IPS DF 6.9 (cell line): Measurements from ENCODE around the gene SRCIN1.

Experiments
- DNase-seq: peaks from one replicate; pipeline ENCODE4 v3.0.0-alpha.2; 2013; ENCODE audit warnings: low read depth, low spot score
- H3K27ac ChIP-seq: one replicate; pipeline ENCODE4 v1.5.1; 2013; ENCODE audit warnings: low read length, control low read depth
- H3K27me3 ChIP-seq: 2 replicates; pipeline ENCODE4 v1.6.1; 2013; ENCODE audit warnings: mild to moderate bottlenecking, low read length; ENCODE audit not compliant: control insufficient read depth, insufficient read depth
- H3K36me3 ChIP-seq: 2 replicates; pipeline ENCODE4 v1.6.1; 2013; ENCODE audit warnings: low read length; ENCODE audit not compliant: control insufficient read depth, insufficient read depth
- H3K4me1 ChIP-seq: 2 replicates; pipeline ENCODE4 v1.6.1; 2013; ENCODE audit warnings: low read length; ENCODE audit not compliant: control insufficient read depth, insufficient read depth
- H3K4me3 ChIP-seq: 2 replicates; pipeline ENCODE4 v1.5.1; 2013; ENCODE audit warnings: mild to moderate bottlenecking, low read length
- H3K9me3 ChIP-seq: 2 replicates; pipeline ENCODE4 v1.6.1; 2013; ENCODE audit warnings: low read length, inconsistent platforms; ENCODE audit not compliant: control insufficient read depth, insufficient read depth
- WGBS: extraction: QIAGEN DNeasy Blood & Tissue Kit; methylation state at CpG from one replicate; pipeline ENCODE4 v1.1.7; 2013; ENCODE audit warnings: mixed read lengths, missing lambda C conversion rate; ENCODE audit not compliant: insufficient read length, insufficient coverage; 5-methylcytosine and 5-hydroxymethylcytosine counted together

The SRCIN1 gene

DNA sequence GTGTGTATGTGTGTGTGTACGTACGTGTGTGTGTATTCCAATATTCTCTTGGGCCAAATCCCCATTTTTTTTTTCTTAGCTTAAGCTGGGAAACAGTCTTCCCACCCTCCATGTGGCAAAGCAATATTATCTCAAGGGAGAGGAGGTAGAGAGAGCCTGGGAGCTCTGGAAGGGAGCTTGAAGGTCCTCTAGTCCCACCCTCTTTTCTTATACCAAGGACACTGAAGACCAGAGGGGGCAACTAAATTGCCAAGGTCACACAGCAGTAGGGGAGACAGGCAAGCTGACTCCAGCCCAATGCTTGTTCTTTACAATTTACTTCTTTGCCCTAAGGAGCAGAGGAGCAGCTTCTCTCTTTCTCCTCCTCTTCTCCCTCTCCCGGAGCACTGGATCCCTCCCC lies 6.8 kb downstream of the SRCIN1 start:
- no peak overlapping the region for H3K4me3 ChIP-seq
- H3K9me3 ChIP-seq = no peaks in the 10 kb centered on the region
- peaks cover 3% of the 10 kb centered on the region; the same call in 1 of the 2 replicates for H3K27me3 ChIP-seq
- no CpG with 5 or more reads among the region's 3 CpGs for WGBS
- no peaks in the 10 kb centered on the region for H3K36me3 ChIP-seq
- no peak for DNase-seq
- H3K4me1 ChIP-seq = peaks cover 25% of the 10 kb centered on the region
- no peak overlapping the region for H3K27ac ChIP-seq

DNA sequence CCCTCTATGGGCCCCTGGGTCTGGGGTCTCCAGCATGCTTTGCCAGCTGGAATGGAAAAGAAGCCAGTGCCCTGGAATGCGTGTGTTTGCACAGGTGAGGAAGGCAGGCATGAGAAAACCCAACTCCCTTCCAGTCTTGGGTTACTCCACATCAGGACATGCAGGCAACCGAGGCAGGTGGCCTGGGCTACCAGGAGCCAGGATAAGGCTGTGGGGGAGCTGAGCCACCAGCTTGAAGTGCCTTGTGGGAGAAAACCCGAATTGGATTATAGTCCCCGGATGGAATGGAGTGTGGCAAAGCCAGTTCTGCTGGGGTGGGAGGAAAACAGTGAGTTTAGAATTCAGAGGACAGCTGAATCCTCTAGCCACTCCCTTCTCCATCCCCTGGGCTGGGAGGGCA lies 7.2 kb downstream of the SRCIN1 start:
- WGBS = no CpG with 5 or more reads among the region's 4 CpGs
- H3K4me1 ChIP-seq = peaks cover 23% of the 10 kb centered on the region
- no peak overlapping the region for H3K27ac ChIP-seq

DNA sequence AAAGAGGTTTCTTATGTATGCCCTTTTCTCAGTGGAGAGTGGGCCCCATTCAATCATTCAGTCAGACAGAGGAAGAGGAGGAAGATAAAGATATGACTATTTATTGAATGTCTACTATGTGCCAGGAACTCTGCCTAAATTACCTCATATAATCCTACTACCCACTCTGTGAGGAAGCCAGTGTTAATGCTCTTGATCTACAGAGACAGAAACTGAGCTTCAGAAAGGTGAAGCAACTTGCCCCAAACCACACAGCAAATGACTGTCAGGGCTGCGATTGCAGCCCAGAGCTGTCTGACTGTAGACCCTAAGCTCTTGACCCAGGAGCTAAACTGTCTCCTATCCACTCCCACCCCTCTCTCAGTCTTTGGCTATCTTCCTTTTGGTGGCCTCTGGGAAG lies 8.4 kb downstream of the SRCIN1 start:
- no peak overlapping the region for H3K4me3 ChIP-seq
- no CpG with 5 or more reads among the region's 1 CpG for WGBS
- no peaks in the 10 kb centered on the region for H3K9me3 ChIP-seq
- peaks cover 23% of the 10 kb centered on the region for H3K4me1 ChIP-seq
- DNase-seq = no peak
- H3K27me3 ChIP-seq = no peaks in the 10 kb centered on the region
- no peaks in the 10 kb centered on the region for H3K36me3 ChIP-seq
- H3K27ac ChIP-seq = no peak overlapping the region

More for the DNA sequence above, 7.2 kb downstream of the SRCIN1 start:
- no peaks in the 10 kb centered on the region for H3K9me3 ChIP-seq
- no peaks in the 10 kb centered on the region; the same call in 1 of the 2 replicates for H3K27me3 ChIP-seq
- DNase-seq = peak; percentile 97
- H3K4me3 ChIP-seq = no peak overlapping the region
- H3K36me3 ChIP-seq = no peaks in the 10 kb centered on the region

DNA sequence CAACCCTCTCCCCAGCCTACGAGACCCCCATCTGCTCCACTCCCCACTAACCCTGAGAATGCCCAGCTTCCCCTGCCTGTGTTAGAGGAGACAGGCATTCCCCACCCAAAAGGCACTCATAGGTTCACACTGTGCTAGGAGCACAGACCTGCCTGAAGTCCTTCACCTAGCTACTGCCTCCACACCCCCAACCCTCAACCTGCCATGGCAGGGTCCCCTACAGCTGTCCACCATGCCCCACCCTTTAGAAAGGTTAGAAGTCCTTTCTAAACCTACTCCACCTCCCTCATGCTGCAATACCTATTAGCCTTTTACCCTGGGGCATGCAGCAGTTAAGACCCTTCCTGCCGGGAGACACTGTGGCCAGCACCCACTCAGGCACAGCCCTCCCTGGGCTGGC lies 9.1 kb downstream of the SRCIN1 start:
- no peaks in the 10 kb centered on the region for H3K27me3 ChIP-seq
- H3K36me3 ChIP-seq = no peaks in the 10 kb centered on the region
- no CpG with 5 or more reads among the region's 2 CpGs for WGBS
- no peak overlapping the region for H3K27ac ChIP-seq
- no peak overlapping the region for H3K4me3 ChIP-seq
- H3K9me3 ChIP-seq = no peaks in the 10 kb centered on the region
- no peak for DNase-seq
- H3K4me1 ChIP-seq = peaks cover 21% of the 10 kb centered on the region

DNA sequence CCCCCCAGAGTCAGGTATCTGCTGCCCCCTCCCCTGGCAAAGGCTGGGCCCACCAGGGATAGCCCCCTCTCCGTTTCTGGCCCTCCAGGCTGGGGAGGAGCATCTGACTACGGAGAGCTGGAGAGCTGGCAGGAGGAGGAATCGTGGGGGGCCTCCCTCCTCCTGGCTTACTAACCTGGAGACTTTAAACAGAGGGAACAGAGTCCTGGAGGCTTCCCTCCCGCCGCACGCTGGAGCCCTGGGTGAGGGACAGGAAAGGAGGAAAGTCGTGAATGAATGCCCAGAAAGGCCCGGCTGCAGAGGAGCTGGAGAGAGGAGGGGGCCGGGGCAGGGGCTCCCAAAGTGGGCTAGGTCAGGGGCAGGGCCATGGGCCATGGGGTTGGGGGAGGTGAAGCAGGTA lies 9.9 kb downstream of the SRCIN1 start:
- Histone ChIP-seq H3K9me3 (no peaks in the 10 kb centered on the region), H3K4me3 (no peak overlapping the region), H3K27ac (no peak overlapping the region), H3K4me1 (peaks cover 17% of the 10 kb centered on the region), H3K27me3 (no peaks in the 10 kb centered on the region), H3K36me3 (no peaks in the 10 kb centered on the region)
- WGBS = no CpG with 5 or more reads among the region's 9 CpGs
- no peak for DNase-seq

DNA sequence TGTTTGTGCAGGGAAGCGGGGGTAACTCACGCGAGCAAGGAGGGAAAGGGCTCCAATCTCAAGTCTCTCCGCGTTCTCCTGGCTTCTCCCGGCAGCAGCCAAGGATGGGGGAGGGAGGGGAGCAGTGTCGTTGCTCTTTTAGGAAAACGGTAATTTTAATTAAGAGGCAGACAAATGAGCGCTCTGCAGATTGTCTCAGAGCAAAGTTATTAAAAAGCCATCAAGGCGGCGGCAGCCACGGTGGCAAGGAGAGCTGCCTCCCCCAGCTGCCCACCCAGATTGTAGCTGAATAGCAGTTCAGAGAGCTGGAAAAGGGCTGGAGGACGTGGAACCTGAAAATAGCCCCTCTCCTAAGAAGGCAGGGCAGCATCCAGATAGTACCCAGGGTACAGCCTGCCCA lies 11.6 kb downstream of the SRCIN1 start:
- Histone ChIP-seq H3K27me3 (no peaks in the 10 kb centered on the region), H3K27ac (no peak overlapping the region), H3K4me1 (peaks cover 5% of the 10 kb centered on the region; the same call in 1 of the 2 replicates), H3K4me3 (no peak overlapping the region), H3K9me3 (no peaks in the 10 kb centered on the region), H3K36me3 (no peaks in the 10 kb centered on the region)
- no CpG with 5 or more reads among the region's 13 CpGs for WGBS
- DNase-seq = no peak

DNA sequence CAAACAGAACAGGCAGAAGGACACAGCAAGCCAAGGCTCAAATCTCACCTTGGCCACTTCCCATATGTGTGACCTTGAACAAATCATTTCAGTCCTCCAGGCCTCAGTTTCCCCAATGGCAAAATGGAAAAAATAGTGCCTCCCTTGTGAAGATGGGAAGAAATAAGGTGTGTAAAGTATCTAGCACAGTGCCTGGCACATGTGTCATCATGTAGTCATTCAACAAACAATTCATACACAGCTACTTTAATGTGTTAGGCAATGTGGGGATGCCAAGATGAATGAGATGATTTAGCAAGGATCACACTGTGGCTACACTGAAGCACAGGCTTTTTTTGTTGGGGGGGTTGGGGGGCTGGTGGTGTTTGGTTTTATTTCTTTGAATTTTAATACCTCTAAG lies 13.3 kb downstream of the SRCIN1 start:
- Histone ChIP-seq H3K27ac (no peak overlapping the region), H3K4me1 (0 out of 2 replicates have a peak, but pooled peaks cover 2% of the 10 kb centered on the region), H3K27me3 (no peaks in the 10 kb centered on the region), H3K4me3 (no peak overlapping the region), H3K36me3 (no peaks in the 10 kb centered on the region), H3K9me3 (no peaks in the 10 kb centered on the region)
- no peak for DNase-seq

DNA sequence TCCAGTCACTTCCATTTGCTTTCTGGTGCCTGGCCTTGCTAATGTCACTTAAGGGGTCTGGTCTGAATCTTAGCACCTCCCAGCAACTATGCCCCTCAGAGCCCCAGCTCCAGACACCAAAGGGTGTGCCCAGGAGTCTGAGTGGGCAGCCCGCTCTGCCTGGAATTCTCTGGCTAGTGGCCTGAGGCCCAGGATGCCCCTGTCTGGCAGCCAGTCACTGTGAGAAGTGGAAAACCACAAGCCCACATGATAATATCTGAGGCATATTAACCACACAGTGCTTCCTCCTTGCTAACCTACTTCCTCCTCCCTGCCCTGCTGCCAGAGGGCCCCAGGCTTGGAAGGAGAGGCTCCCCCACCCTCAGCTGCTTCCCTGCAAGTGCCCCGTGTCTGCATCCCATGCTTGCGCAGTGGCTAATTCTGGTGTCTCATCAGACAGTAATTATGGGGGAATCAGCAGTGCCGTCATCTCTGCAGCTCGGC lies 14.0 kb downstream of the SRCIN1 start:
- no CpG with 5 or more reads among the region's 5 CpGs for WGBS

DNA sequence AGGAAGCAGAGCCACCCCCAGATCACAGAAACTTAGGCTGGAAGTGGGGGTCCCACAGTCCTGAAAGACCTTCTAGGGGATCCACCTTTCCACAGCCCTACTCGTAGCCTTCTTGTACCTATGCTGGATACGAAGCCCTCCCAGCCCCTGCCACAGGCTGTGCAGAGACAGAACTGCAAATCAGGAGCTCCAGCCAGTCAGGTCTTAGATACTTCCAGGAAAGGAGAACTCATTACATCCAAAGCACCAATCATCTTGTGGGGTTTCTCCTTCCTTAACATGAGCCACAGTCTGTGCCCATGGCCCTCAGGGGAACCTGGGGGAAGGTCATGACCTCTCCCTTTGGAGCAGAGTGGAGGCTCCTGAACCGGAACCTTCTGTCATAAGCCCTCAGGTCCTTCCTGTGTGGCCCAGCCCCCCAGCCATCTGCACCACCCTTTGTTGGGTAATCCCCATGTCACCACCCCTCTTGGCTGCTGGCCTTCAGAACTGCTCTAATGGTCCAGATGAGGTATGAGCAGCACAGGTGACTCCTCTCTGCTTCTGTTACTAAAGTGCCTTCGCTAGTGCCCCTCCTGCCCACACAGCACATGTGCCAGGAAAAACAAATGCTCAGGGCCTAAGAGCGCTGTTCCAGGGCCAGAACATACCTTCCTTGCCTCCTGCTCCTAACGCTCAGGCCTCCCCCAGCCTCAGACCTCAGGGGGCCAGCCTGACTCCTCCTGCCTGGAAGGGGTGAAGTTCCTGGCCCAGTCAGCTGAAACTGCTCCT lies 14.6 kb downstream of the SRCIN1 start:
- Histone ChIP-seq H3K4me1 (0 out of 2 replicates have a peak, but pooled peaks cover 2% of the 10 kb centered on the region), H3K27ac (no peak overlapping the region), H3K27me3 (no peaks in the 10 kb centered on the region), H3K4me3 (no peak overlapping the region), H3K36me3 (no peaks in the 10 kb centered on the region), H3K9me3 (no peaks in the 10 kb centered on the region)
- no CpG with 5 or more reads among the region's 6 CpGs for WGBS
- DNase-seq = no peak

More for the DNA sequence above, 14.0 kb downstream of the SRCIN1 start:
- Histone ChIP-seq H3K9me3 (no peaks in the 10 kb centered on the region), H3K4me1 (0 out of 2 replicates have a peak, but pooled peaks cover 2% of the 10 kb centered on the region), H3K27me3 (no peaks in the 10 kb centered on the region), H3K36me3 (no peaks in the 10 kb centered on the region), H3K27ac (no peak overlapping the region), H3K4me3 (no peak overlapping the region)
- no peak for DNase-seq

DNA sequence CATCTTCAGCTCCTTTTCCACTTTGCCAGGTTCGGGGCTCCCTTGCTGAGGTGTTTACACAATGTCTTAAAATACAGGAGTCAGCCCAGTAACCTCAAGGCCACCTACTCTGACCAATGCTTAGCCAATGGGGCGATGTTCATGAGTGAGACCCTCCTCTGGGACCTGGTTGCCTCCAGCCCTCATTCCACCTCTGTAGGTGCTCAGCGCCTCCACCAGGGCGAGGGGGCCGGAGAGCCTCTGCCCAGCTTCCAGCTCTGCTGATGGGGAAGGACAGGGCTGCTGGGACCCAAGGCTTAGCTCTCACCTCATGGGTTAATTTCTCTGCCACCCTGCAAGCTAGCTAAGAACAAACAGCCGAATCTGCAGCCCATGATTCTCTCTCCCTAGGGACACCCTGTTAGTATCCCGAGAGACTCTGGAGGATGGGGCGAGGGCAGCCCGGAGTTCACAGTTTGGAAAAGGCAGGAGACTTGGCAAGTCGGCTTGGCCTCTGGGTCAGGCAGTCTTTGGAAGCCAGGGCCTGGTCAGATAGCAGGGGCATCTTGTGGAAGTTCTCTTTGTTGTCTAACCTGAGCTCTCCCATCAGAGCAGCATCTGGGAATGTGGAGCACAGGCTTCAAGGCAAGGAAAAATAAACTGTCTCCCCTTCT lies 16.2 kb downstream of the SRCIN1 start:
- H3K4me3 ChIP-seq = no peak overlapping the region
- H3K9me3 ChIP-seq = no peaks in the 10 kb centered on the region
- no CpG with 5 or more reads among the region's 10 CpGs for WGBS
- peaks cover 11% of the 10 kb centered on the region for H3K4me1 ChIP-seq
- H3K36me3 ChIP-seq = no peaks in the 10 kb centered on the region
- DNase-seq = no peak
- no peaks in the 10 kb centered on the region for H3K27me3 ChIP-seq
- no peak overlapping the region for H3K27ac ChIP-seq
